Upper lobe of left lung (tissue), 4 donors: ENCODE results near the gene CNTN6.

Source experiments
- CTCF ChIP-seq, 6 experiments: fragments of 450-650 bp in 4 of 6; fragments of 200-600 bp in 2 of 6; sonication (generic) in 2 of 6; IDR thresholded peaks; one replicate each; pipeline ENCODE4 v1.5.1; 2016 to 2019; ENCODE audit warnings: antibody characterized with exemption in 6 of 6
- EP300 ChIP-seq, 4 donors: sonication (generic); formaldehyde crosslinking; IDR thresholded peaks; one replicate each; pipeline ENCODE4 v1.5.1; 2017; ENCODE audit warnings: antibody characterized with exemption in 4 of 4, control low read depth in 2 of 4
- POLR2A ChIP-seq, 4 donors: fragments of 450-650 bp; IDR thresholded peaks; one replicate each; pipeline ENCODE4 v1.5.1; 2016 to 2017; ENCODE audit warnings: antibody characterized with exemption in 4 of 4, mild to moderate bottlenecking in 2 of 4

GRCh38 chr3:1448443-1448842 is 355.6 kb downstream of the CNTN6 start:
- TF ChIP-seq CTCF (IDR thresholded peaks at IDR 0.05): no peak
- no peak for TF ChIP-seq EP300 (IDR thresholded peaks at IDR 0.05)
- TF ChIP-seq POLR2A (IDR thresholded peaks at IDR 0.05): no peak
